GM12892 (cell line): ENCODE results near the gene CLSTN2.

ENCODE experiments used
- POLR2A ChIP-seq: IDR thresholded peaks from 2 replicates; pipeline ENCODE4 v1.6.1; 2011; ENCODE audit warnings: low read depth, low read length, control low read depth
- POLR2AphosphoS5 ChIP-seq: IDR thresholded peaks from 2 replicates; pipeline ENCODE4 v1.6.1; 2011; ENCODE audit warnings: low read depth, low read length, control low read depth
- TAF1 ChIP-seq: IDR thresholded peaks from 2 replicates; pipeline ENCODE4 v1.6.1; 2011; ENCODE audit warnings: low read depth, mild to moderate bottlenecking, control low read depth, low read length, borderline replicate concordance

GRCh38 chr3:140586311-140586710, 651.3 kb downstream of the CLSTN2 start:
- TF ChIP-seq POLR2A (no peak), POLR2AphosphoS5 (no peak), TAF1 (no peak)
